ENCODE results near the gene UBAC2.
A peak's percentile ranks its signal among the peaks of the same experiment; 100 is the strongest.

GRCh38 chr13:99355267-99356011 lies 154.8 kb downstream of the UBAC2 start:
- TF ChIP-seq POLR2AphosphoS5 (IDR thresholded peaks at IDR 0.05) (peak in 1 of 3 donors; percentile 54), CTCF (IDR thresholded peaks at IDR 0.05 in 8 of 11, conservative IDR thresholded peaks at IDR 0.05 in 3 of 11) (no peak)

Measured in spleen (tissue), 7 donors.